DND-41 (cell line): ENCODE results near the gene PPARD.
A peak's percentile ranks its signal among the peaks of the same experiment; 100 is the strongest.
"Not testable (repeated sequence)": the region's sequence is repeated elsewhere in the genome, so short reads cannot be mapped to it uniquely, and the experiment has no call there.

ENCODE experiments used
- ATAC-seq: fragments of 200-7000 bp; cut with Tn5 transposase; 3 replicates; pipeline ENCODE4 v1.9.1; 2021; ENCODE audit warnings: low read depth; ENCODE audit not compliant: insufficient read depth
- DNase-seq: peaks from one replicate; pipeline ENCODE4 v3.0.0-alpha.2; 2020
- H2AFZ ChIP-seq: 2 replicates; pipeline ENCODE4 v1.6.0; 2012; ENCODE audit warnings: low read depth, low read length
- H3K27ac ChIP-seq: 2 replicates; pipeline ENCODE4 v1.5.1; 2012; ENCODE audit warnings: low read length, inconsistent platforms
- H3K27me3 ChIP-seq: fragments of 200-600 bp; sonication (generic); 2 replicates; pipeline ENCODE4 v1.6.0; 2012; ENCODE audit warnings: low read length, mild to moderate bottlenecking, inconsistent platforms; ENCODE audit not compliant: insufficient read depth, poor library complexity
- H3K36me3 ChIP-seq: 2 replicates; pipeline ENCODE4 v1.5.1; 2012; ENCODE audit warnings: low read length, inconsistent platforms; ENCODE audit not compliant: insufficient read depth
- H3K4me1 ChIP-seq: 2 replicates; pipeline ENCODE4 v1.5.1; 2012; ENCODE audit warnings: mild to moderate bottlenecking, low read length; ENCODE audit not compliant: insufficient read depth
- H3K4me2 ChIP-seq: 2 replicates; pipeline ENCODE4 v1.6.0; 2012; ENCODE audit warnings: mild to moderate bottlenecking, moderate library complexity, low read length, inconsistent platforms; ENCODE audit not compliant: insufficient read depth
- H3K4me3 ChIP-seq, 2 experiments: fragments of 200-600 bp in 1 of 2; shearing (Covaris generic) in 1 of 2; 2 replicates each; pipeline ENCODE4 v1.5.1; 2012 to 2016; ENCODE audit warnings: inconsistent platforms in 2 of 2, low read length in 2 of 2, mild to moderate bottlenecking in 2 of 2, low read depth in 1 of 2, moderate library complexity in 1 of 2
- H3K79me2 ChIP-seq: 2 replicates; pipeline ENCODE4 v1.6.0; 2012; ENCODE audit warnings: low read length, inconsistent platforms; ENCODE audit not compliant: insufficient read depth
- H3K9ac ChIP-seq: 2 replicates; pipeline ENCODE4 v1.6.0; 2012; ENCODE audit warnings: low read depth, mild to moderate bottlenecking, inconsistent platforms, low read length, moderate library complexity
- H3K9me3 ChIP-seq: 2 replicates; pipeline ENCODE4 v1.5.1; 2012; ENCODE audit warnings: low read length, moderate library complexity, mild to moderate bottlenecking, inconsistent platforms; ENCODE audit not compliant: insufficient read depth, severe bottlenecking
- H4K20me1 ChIP-seq: 2 replicates; pipeline ENCODE4 v1.6.0; 2012; ENCODE audit warnings: low read length; ENCODE audit not compliant: insufficient read depth
- EZH2 ChIP-seq: IDR thresholded peaks from 3 replicates; pipeline ENCODE4 v1.6.1; 2012; ENCODE audit warnings: borderline replicate concordance, low read depth, mild to moderate bottlenecking, moderate library complexity, low read length, inconsistent platforms; ENCODE audit not compliant: severe bottlenecking
- TF ChIP-seq, protein P1 (sequence below): IDR thresholded peaks from 2 replicates; pipeline ENCODE4 v1.5.1; 2012; ENCODE audit warnings: borderline replicate concordance, low read length, moderate library complexity, mild to moderate bottlenecking; ENCODE audit not compliant: poor library complexity, severe bottlenecking; ENCODE audit errors: extremely low read depth

PPARD gene

DNA sequence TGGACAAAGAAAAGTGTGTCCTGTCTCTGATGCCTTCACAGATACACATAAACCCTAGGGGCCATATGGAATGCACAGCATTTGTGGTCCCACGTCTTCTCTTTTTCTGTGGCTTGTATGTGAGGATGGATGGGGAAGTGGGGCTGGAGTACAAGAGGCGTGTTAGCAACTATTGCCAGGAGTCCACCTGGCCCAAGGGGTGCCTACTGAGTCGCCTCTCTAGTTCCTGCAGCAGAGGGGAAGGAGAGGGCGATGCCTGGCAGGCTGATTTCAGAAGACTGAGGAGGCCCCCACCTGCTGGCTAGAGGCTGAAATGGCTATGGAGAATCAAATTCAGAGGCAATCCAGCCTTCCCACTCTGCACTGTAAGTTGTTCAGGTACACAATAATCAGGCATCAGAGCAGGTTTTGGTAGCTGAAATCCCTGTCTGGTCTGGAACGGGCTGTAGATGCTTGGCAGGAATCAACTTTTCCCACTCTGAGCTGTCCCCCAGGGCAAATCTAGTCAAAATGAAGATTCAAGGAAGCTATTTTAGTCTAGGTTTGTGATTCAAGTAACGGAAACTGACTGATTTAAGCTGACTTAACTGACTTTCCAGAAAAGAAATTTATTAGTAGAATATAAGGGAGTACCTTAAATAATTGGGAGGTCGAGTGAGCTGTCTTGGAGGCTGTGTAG lies 14.9 kb upstream of the PPARD start:
- TF ChIP-seq, protein P1, sequence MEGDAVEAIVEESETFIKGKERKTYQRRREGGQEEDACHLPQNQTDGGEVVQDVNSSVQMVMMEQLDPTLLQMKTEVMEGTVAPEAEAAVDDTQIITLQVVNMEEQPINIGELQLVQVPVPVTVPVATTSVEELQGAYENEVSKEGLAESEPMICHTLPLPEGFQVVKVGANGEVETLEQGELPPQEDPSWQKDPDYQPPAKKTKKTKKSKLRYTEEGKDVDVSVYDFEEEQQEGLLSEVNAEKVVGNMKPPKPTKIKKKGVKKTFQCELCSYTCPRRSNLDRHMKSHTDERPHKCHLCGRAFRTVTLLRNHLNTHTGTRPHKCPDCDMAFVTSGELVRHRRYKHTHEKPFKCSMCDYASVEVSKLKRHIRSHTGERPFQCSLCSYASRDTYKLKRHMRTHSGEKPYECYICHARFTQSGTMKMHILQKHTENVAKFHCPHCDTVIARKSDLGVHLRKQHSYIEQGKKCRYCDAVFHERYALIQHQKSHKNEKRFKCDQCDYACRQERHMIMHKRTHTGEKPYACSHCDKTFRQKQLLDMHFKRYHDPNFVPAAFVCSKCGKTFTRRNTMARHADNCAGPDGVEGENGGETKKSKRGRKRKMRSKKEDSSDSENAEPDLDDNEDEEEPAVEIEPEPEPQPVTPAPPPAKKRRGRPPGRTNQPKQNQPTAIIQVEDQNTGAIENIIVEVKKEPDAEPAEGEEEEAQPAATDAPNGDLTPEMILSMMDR, result peak; percentile 75
- no peak for TF ChIP-seq EZH2
- H3K36me3 ChIP-seq, result peaks cover 18% of the 10 kb centered on the region
- no peak overlapping the region for H2AFZ ChIP-seq
- H3K4me2 ChIP-seq, result no peak overlapping the region
- no peak overlapping the region for H3K4me3 ChIP-seq
- H3K4me1 ChIP-seq, result no peaks in the 10 kb centered on the region
- ATAC-seq, result peak; percentile 92
- no peaks in the 10 kb centered on the region for H4K20me1 ChIP-seq
- no peaks in the 10 kb centered on the region for H3K79me2 ChIP-seq
- no peaks in the 10 kb centered on the region for H3K9me3 ChIP-seq
- DNase-seq, result peak; percentile 70
- no peaks in the 10 kb centered on the region for H3K27me3 ChIP-seq
- no peak overlapping the region for H3K27ac ChIP-seq
- H3K9ac ChIP-seq, result no peak overlapping the region

DNA sequence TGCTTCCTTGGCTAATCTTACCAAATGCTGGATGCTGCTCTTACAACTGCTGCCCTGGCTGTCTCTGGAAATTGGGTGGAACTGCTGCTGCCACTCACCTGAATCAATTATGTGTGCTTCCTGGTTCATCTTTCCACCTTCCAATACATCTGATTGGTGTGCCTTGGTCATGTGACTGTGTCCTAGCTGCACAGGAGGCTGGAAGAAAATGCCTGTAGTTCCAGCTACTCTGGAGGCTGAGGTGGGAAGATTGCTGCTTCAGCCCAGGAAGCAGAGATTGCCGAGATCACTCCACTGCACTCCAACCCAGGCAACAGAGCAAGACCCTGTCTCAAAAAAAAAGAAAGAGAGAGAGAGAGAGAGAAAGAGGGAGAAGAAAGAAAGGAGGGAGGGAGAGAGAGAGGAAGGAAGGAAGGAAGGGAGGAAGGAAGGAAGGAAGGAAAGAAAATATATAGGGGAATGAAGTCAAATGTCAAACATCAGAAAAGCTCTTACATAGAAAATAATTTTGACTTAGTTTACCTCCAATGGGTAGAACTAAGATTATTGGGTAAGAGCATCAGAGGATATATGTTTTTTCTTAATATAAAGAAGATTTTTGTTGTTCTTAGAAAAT lies 14.1 kb upstream of the PPARD start:
- no peaks in the 10 kb centered on the region for H3K9me3 ChIP-seq
- H3K4me1 ChIP-seq, result no peaks in the 10 kb centered on the region
- H3K4me3 ChIP-seq, result no peak overlapping the region
- ATAC-seq (no peak), DNase-seq (no peak)
- peaks cover 12% of the 10 kb centered on the region; the same call in 1 of the 2 replicates for H3K36me3 ChIP-seq
- no peak overlapping the region for H3K4me2 ChIP-seq
- H3K27ac ChIP-seq, result no peak overlapping the region
- H2AFZ ChIP-seq, result no peak overlapping the region
- TF ChIP-seq EZH2, result no peak
- TF ChIP-seq, protein P1, result no peak
- H4K20me1 ChIP-seq, result no peaks in the 10 kb centered on the region
- no peaks in the 10 kb centered on the region for H3K79me2 ChIP-seq
- H3K9ac ChIP-seq, result no peak overlapping the region
- H3K27me3 ChIP-seq, result no peaks in the 10 kb centered on the region

DNA sequence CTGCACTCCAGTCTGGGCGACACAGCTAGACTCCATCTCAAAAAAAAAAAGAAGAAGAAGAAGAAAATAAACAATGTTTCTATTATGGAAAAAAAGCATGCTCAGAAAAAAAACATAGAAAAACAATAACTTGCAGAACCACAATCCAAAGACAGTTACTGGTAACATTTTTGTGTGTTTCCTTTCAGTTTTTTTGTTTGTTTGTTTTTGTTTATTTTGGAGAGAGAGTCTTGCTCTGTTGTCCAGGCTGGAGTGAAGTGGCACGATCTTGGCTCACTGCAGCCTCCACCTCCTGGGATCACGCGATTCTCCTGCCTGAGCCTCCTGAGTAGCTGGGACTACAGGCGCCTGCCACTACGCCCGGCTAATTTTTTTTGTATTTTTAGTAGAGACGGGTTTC lies 13.4 kb upstream of the PPARD start:
- H3K27ac ChIP-seq, DNase-seq, H3K79me2 ChIP-seq, H4K20me1 ChIP-seq, ATAC-seq, H3K9me3 ChIP-seq, H3K4me2 ChIP-seq, H2AFZ ChIP-seq, H3K27me3 ChIP-seq, H3K4me3 ChIP-seq, H3K9ac ChIP-seq, H3K4me1 ChIP-seq, H3K36me3 ChIP-seq: not testable (repeated sequence)

DNA sequence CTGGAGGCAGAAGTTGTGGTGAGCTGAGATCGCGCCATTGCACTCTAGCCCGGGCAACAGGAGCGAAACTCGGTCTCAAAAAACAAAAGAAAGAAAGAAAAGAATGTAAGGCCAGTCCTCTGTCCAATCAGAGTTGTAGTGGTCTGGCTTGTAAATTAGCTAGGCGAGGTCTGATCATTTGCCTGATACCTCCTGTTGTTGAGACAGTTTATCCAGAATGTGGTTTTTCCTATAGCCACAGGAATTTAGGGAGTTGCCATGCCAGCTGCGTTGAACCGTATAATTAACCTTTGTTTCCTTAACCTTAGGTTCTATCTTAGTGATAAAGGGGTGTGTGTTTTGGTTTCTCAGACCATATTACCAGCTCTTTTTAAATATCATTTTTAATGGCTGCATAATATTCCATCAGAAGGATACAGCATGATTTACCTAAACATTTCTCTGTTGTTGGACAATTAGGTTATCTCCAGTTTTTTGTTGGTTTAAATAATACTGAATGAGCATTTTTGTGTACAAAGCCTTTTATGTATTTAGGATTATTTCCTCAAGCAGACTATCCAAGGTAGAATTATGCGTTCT lies 11.7 kb upstream of the PPARD start:
- H3K27me3 ChIP-seq, result no peaks in the 10 kb centered on the region
- H3K4me3 ChIP-seq, result no peak overlapping the region
- ATAC-seq (no peak), DNase-seq (no peak)
- no peak overlapping the region for H3K9ac ChIP-seq
- no peaks in the 10 kb centered on the region for H3K36me3 ChIP-seq
- H2AFZ ChIP-seq, result no peak overlapping the region
- no peaks in the 10 kb centered on the region for H3K79me2 ChIP-seq
- H4K20me1 ChIP-seq, result no peaks in the 10 kb centered on the region
- H3K27ac ChIP-seq, result no peak overlapping the region
- no peaks in the 10 kb centered on the region for H3K9me3 ChIP-seq
- no peaks in the 10 kb centered on the region for H3K4me1 ChIP-seq
- H3K4me2 ChIP-seq, result no peak overlapping the region
- TF ChIP-seq, protein P1, result no peak
- TF ChIP-seq EZH2, result no peak
